Ramos (cell line): Measurements from ENCODE around the gene CHST14.

Experiments used
- in situ Hi-C: fragments of 300-500 bp; cut with MboI; formaldehyde crosslinking; loops from one replicate; pipeline ENCODE4 v1.14.3; 2022; ENCODE audit warnings: low sequenced_read_pairs; ENCODE audit not compliant: unreplicated experiment

CHST14 gene

GRCh38 chr15:40470423-40471104 lies at the start of gene CHST14:
Gene CHST14 (plus strand): TSS chr15:40470984. CDS start chr15:40471214, 230 bp downstream.
- in situ Hi-C loops, result no loop called here

GRCh38 chr15:40421246-40422157 lies 49.3 kb upstream of the CHST14 start:
- in situ Hi-C loops, result loop anchor here (5.0 kb wide), 1 partner anchor 74 kb away; no protein-coding TSS in a partner anchor

GRCh38 chr15:40424483-40425115 lies 46.2 kb upstream of the CHST14 start:
- in situ Hi-C loops, result loop anchor here (5.0 kb wide), 1 partner anchor 77 kb away; no protein-coding TSS in a partner anchor

- in situ Hi-C loops, result no loop called here
Observed at GRCh38 chr15:40425681-40426080, 45.1 kb upstream of the CHST14 start.

- in situ Hi-C loops, result no loop called here
Observed at GRCh38 chr15:40427188-40427587, 43.6 kb upstream of the CHST14 start.

- in situ Hi-C loops, result no loop called here
Observed at GRCh38 chr15:40428185-40428584, 42.6 kb upstream of the CHST14 start.

GRCh38 chr15:40429068-40429710 lies 41.6 kb upstream of the CHST14 start:
- in situ Hi-C loops, result no loop called here

GRCh38 chr15:40430271-40430805 lies 40.4 kb upstream of the CHST14 start:
- in situ Hi-C loops, result no loop called here

- in situ Hi-C loops, result no loop called here
Observed at GRCh38 chr15:40435023-40435709, 35.6 kb upstream of the CHST14 start.

- in situ Hi-C loops, result no loop called here
Observed at GRCh38 chr15:40435710-40436089, 35.1 kb upstream of the CHST14 start.

- in situ Hi-C loops, result no loop called here
Observed at GRCh38 chr15:40436116-40436891, 34.5 kb upstream of the CHST14 start.

GRCh38 chr15:40436892-40437751 lies 33.7 kb upstream of the CHST14 start:
- in situ Hi-C loops, result no loop called here

- in situ Hi-C loops, result no loop called here
Observed at GRCh38 chr15:40437752-40438687, 32.8 kb upstream of the CHST14 start.

- in situ Hi-C loops, result no loop called here
Observed at GRCh38 chr15:40438712-40439111, 32.1 kb upstream of the CHST14 start.

GRCh38 chr15:40439461-40439959 lies 31.3 kb upstream of the CHST14 start:
- in situ Hi-C loops, result no loop called here

- in situ Hi-C loops, result no loop called here
Observed at GRCh38 chr15:40439960-40440742, 30.6 kb upstream of the CHST14 start.
